Testis (tissue), 3 donors: Measurements from ENCODE around the gene NFIA. TPM values are rescaled to one million over a fixed set of nuclear protein-coding genes. Genes with fewer than 3 reads are reported as not detected.
A peak's percentile ranks its signal among the peaks of the same experiment; 100 is the strongest.

Experiments used
- DNase-seq: peaks from one replicate; pipeline ENCODE4 v3.0.0-alpha.2; 2019
- H3K27ac ChIP-seq, 2 donors: fragments of 200-600 bp; sonication (generic); one replicate each; pipeline ENCODE4 v1.5.1; 2019
- H3K27me3 ChIP-seq: fragments of 200-600 bp; sonication (generic); one replicate; pipeline ENCODE4 v1.5.1; 2019
- H3K36me3 ChIP-seq: fragments of 200-600 bp; sonication (generic); one replicate; pipeline ENCODE4 v1.5.1; 2017; ENCODE audit warnings: low read depth; ENCODE audit errors: missing control alignments
- H3K4me1 ChIP-seq: fragments of 200-600 bp; sonication (generic); one replicate; pipeline ENCODE4 v1.5.1; 2019
- H3K4me3 ChIP-seq, 2 donors: fragments of 200-600 bp; sonication (generic); one replicate each; pipeline ENCODE4 v1.5.1; 2017 to 2019
- H3K9me3 ChIP-seq: fragments of 200-600 bp; sonication (generic); one replicate; pipeline ENCODE4 v1.5.1; 2017
- CTCF ChIP-seq, 3 experiments: fragments of 450-650 bp in 2 of 3; fragments of 200-600 bp in 1 of 3; sonication (generic) in 1 of 3; IDR thresholded peaks; one replicate each; pipeline ENCODE4 v1.5.1; 2016 to 2019; ENCODE audit warnings: antibody characterized with exemption in 3 of 3, mild to moderate bottlenecking in 2 of 3, moderate library complexity in 1 of 3
- POLR2A ChIP-seq: fragments of 450-650 bp; IDR thresholded peaks from one replicate; pipeline ENCODE4 v1.6.1; 2017; ENCODE audit warnings: antibody characterized with exemption, mild to moderate bottlenecking, moderate library complexity
- WGBS, 2 donors: methylation state at CpG; one replicate each; pipeline ENCODE4 v1.1.5; 2018; 5-methylcytosine and 5-hydroxymethylcytosine counted together
- intact Hi-C: fragments of 100-400 bp; cut with DNase I; formaldehyde crosslinking; loops from one replicate; pipeline ENCODE4 v1.15.1; 2023; ENCODE audit warnings: low total_unique reads
- polyA plus RNA-seq: library from polyadenylated mRNA; stranded (reverse); fragments of 350-450 nt; fragmentation: Illumina TruSeq; extraction: RNeasy Lipid Tissue Mini Kit (QIAGEN cat#74804); gene quantifications from one replicate; pipeline ENCODE4 v1.2.3, GENCODE V29; 2014; ENCODE audit warnings: low read depth, low replicate concordance; ENCODE audit not compliant: insufficient read depth
- total RNA-seq, 2 donors: library from RNA; depleted of rRNA; stranded (reverse); fragments of >200 nt; gene quantifications; one replicate each; pipeline ENCODE4 v1.2.3, GENCODE V29; 2016

Gene NFIA
- total and polyA plus RNA-seq, 3 donors from 2014 or later, result 11.6 to 78.9 (median 53.5) TPM

GRCh38 chr1:61391730-61392129, 309.4 kb downstream of the NFIA start:
- Histone ChIP-seq H3K27ac (no peak overlapping the region), H3K36me3 (no peaks in the 10 kb centered on the region), H3K4me3 (no peak overlapping the region), H3K27me3 (no peaks in the 10 kb centered on the region), H3K4me1 (no peaks in the 10 kb centered on the region), H3K9me3 (no peaks in the 10 kb centered on the region)
- TF ChIP-seq CTCF (IDR thresholded peaks at IDR 0.05), result no peak
- TF ChIP-seq POLR2A, result no peak
- intact Hi-C loops, result no loop called here
- WGBS, 2 donors, result 78% methylated on average over 4 of the region's 4 CpGs
- no peak for DNase-seq

GRCh38 chr1:61392409-61393242, 310.3 kb downstream of the NFIA start:
- H3K4me3 ChIP-seq, result no peak overlapping the region
- peak overlapping the region in 1 of 2 donors; percentile 15 for H3K27ac ChIP-seq
- intact Hi-C loops, result no loop called here
- 84 to 86% methylated on average over 11 of the region's 11 CpGs for WGBS, 2 donors
- no peaks in the 10 kb centered on the region for H3K27me3 ChIP-seq
- TF ChIP-seq CTCF (IDR thresholded peaks at IDR 0.05), result no peak
- no peak for TF ChIP-seq POLR2A
- no peak for DNase-seq
- H3K4me1 ChIP-seq, result no peaks in the 10 kb centered on the region
- H3K36me3 ChIP-seq, result no peaks in the 10 kb centered on the region
- no peaks in the 10 kb centered on the region for H3K9me3 ChIP-seq

- intact Hi-C loops, result no loop called here
- TF ChIP-seq POLR2A, result no peak
- TF ChIP-seq CTCF (IDR thresholded peaks at IDR 0.05), result no peak
Observed at GRCh38 chr1:61393575-61393974, 311.2 kb downstream of the NFIA start.

GRCh38 chr1:61395146-61395800, 312.9 kb downstream of the NFIA start:
- Histone ChIP-seq H3K27me3 (no peaks in the 10 kb centered on the region), H3K4me3 (no peak overlapping the region), H3K27ac (no peak overlapping the region), H3K36me3 (no peaks in the 10 kb centered on the region), H3K4me1 (no peaks in the 10 kb centered on the region), H3K9me3 (no peaks in the 10 kb centered on the region)
- intact Hi-C loops, result no loop called here
- 80 to 93% methylated on average over 6 of the region's 6 CpGs for WGBS, 2 donors
- DNase-seq, result no peak
- TF ChIP-seq POLR2A (no peak), CTCF (IDR thresholded peaks at IDR 0.05) (no peak)

More at GRCh38 chr1:61393575-61393974, 311.2 kb downstream of the NFIA start:
- Histone ChIP-seq H3K4me3 (no peak overlapping the region), H3K27me3 (no peaks in the 10 kb centered on the region), H3K4me1 (no peaks in the 10 kb centered on the region), H3K9me3 (no peaks in the 10 kb centered on the region), H3K36me3 (no peaks in the 10 kb centered on the region), H3K27ac (no peak overlapping the region)
- peak; percentile 34 for DNase-seq
- WGBS, 2 donors, result 51 to 65% methylated on average over 3 of the region's 3 CpGs
